Loucy (cell line): ENCODE results near the gene CCDC148.

Experiments
- H2AFZ ChIP-seq: fragments of 200-600 bp; sonication (generic); 2 replicates; pipeline ENCODE4 v1.6.0; 2016; ENCODE audit warnings: antibody characterized with exemption, mild to moderate bottlenecking, low read length, moderate library complexity
- H3F3A ChIP-seq: fragments of 200-600 bp; 2 replicates; pipeline ENCODE4 v1.6.0; 2016; ENCODE audit warnings: antibody characterized with exemption, low read depth, mild to moderate bottlenecking
- H3K27me3 ChIP-seq: fragments of 200-600 bp; sonication (generic); 2 replicates; pipeline ENCODE4 v1.6.1; 2014; ENCODE audit warnings: low read length, mild to moderate bottlenecking; ENCODE audit not compliant: insufficient read depth, poor library complexity, severe bottlenecking
- H3K36me3 ChIP-seq: fragments of 200-600 bp; sonication (generic); 2 replicates; pipeline ENCODE4 v1.6.1; 2016; ENCODE audit warnings: low read length; ENCODE audit not compliant: insufficient read depth
- H3K4me1 ChIP-seq: fragments of 200-600 bp; sonication (generic); 2 replicates; pipeline ENCODE4 v1.5.1; 2014; ENCODE audit warnings: low read length, mild to moderate bottlenecking; ENCODE audit not compliant: insufficient read depth, poor library complexity, severe bottlenecking
- H3K4me2 ChIP-seq: fragments of 200-600 bp; sonication (generic); 2 replicates; pipeline ENCODE4 v1.6.0; 2014; ENCODE audit warnings: antibody characterized with exemption, low read length, low read depth, mild to moderate bottlenecking; ENCODE audit not compliant: poor library complexity, severe bottlenecking
- H3K4me3 ChIP-seq: fragments of 200-600 bp; sonication (generic); 2 replicates; pipeline ENCODE4 v1.5.1; 2014; ENCODE audit warnings: low read length, mild to moderate bottlenecking, mixed read lengths; ENCODE audit not compliant: poor library complexity, severe bottlenecking
- H3K79me2 ChIP-seq: fragments of 200-600 bp; sonication (generic); 2 replicates; pipeline ENCODE4 v1.6.1; 2014; ENCODE audit warnings: low read length; ENCODE audit not compliant: insufficient read depth
- H3K9ac ChIP-seq: fragments of 200-600 bp; sonication (generic); 2 replicates; pipeline ENCODE4 v1.6.0; 2014; ENCODE audit warnings: mild to moderate bottlenecking, low read depth, low read length, moderate library complexity; ENCODE audit not compliant: poor library complexity, severe bottlenecking
- H3K9me2 ChIP-seq: fragments of 200-600 bp; sonication (generic); replicated peaks from 2 replicates; pipeline ENCODE4 v1.6.1; 2016; ENCODE audit warnings: low read depth, low read length, mixed read lengths
- H3K9me3 ChIP-seq: fragments of 200-600 bp; sonication (generic); 2 replicates; pipeline ENCODE4 v1.6.1; 2014; ENCODE audit warnings: mild to moderate bottlenecking, antibody characterized with exemption, low read length, low read depth; ENCODE audit not compliant: insufficient read depth
- H4K20me1 ChIP-seq: fragments of 200-600 bp; sonication (generic); 2 replicates; pipeline ENCODE4 v1.6.0; 2014; ENCODE audit warnings: antibody characterized with exemption, low read length, mild to moderate bottlenecking; ENCODE audit not compliant: insufficient read depth, poor library complexity, severe bottlenecking
- EZH2phosphoT487 ChIP-seq: fragments of 200-600 bp; IDR thresholded peaks from 2 replicates; pipeline ENCODE4 v1.6.1; 2018; ENCODE audit warnings: antibody characterized with exemption, mild to moderate bottlenecking, moderate library complexity, borderline replicate concordance
- TF ChIP-seq, protein P1 (sequence below): fragments of 200-600 bp; sonication (generic); conservative IDR thresholded peaks from 2 replicates; pipeline ENCODE4 v1.5.1; 2014; ENCODE audit warnings: mild to moderate bottlenecking, antibody characterized with exemption, low read length

Gene CCDC148

DNA sequence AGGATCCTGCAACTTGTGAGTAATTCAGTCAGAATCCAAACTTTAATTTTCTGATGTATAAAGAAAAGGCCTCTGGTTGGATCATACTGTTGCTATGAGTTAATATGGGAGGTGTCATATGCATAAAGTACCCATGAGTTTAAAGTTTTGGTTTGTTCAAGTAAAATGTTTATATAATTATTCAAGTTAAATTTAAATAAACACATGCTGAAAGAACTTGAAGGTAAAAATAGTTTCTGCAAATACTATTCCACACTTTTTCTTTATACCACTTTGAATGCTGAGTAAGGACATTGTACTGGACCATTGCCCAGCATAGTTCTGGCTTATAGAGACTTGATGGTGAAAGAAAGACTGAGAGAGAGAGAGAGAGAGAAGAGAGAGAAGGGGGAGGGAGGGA lies 30.9 kb upstream of the CCDC148 start:
- TF ChIP-seq, protein P1, sequence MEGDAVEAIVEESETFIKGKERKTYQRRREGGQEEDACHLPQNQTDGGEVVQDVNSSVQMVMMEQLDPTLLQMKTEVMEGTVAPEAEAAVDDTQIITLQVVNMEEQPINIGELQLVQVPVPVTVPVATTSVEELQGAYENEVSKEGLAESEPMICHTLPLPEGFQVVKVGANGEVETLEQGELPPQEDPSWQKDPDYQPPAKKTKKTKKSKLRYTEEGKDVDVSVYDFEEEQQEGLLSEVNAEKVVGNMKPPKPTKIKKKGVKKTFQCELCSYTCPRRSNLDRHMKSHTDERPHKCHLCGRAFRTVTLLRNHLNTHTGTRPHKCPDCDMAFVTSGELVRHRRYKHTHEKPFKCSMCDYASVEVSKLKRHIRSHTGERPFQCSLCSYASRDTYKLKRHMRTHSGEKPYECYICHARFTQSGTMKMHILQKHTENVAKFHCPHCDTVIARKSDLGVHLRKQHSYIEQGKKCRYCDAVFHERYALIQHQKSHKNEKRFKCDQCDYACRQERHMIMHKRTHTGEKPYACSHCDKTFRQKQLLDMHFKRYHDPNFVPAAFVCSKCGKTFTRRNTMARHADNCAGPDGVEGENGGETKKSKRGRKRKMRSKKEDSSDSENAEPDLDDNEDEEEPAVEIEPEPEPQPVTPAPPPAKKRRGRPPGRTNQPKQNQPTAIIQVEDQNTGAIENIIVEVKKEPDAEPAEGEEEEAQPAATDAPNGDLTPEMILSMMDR = no peak
- TF ChIP-seq EZH2phosphoT487 = no peak
- Histone ChIP-seq H3K9me3 (no peaks in the 10 kb centered on the region), H3K27me3 (no peaks in the 10 kb centered on the region), H3K4me1 (peaks cover 6% of the 10 kb centered on the region), H4K20me1 (peaks cover 4% of the 10 kb centered on the region), H3K36me3 (no peaks in the 10 kb centered on the region), H2AFZ (no peak overlapping the region), H3K9me2 (no peaks in the 10 kb centered on the region), H3K4me2 (no peak overlapping the region), H3K4me3 (no peak overlapping the region), H3K9ac (no peak overlapping the region), H3K79me2 (peaks cover 27% of the 10 kb centered on the region; the same call in 1 of the 2 replicates), H3F3A (no peaks in the 10 kb centered on the region)

GRCh38 chr2:158486970-158487325 lies 30.4 kb upstream of the CCDC148 start:
- Histone ChIP-seq H3K79me2 (peaks cover 23% of the 10 kb centered on the region; the same call in 1 of the 2 replicates), H3K36me3 (no peaks in the 10 kb centered on the region), H3K9me2 (no peaks in the 10 kb centered on the region), H3F3A (no peaks in the 10 kb centered on the region), H4K20me1 (peaks cover 4% of the 10 kb centered on the region), H3K4me3 (no peak overlapping the region), H2AFZ (no peak overlapping the region), H3K9me3 (no peaks in the 10 kb centered on the region), H3K9ac (no peak overlapping the region), H3K4me2 (no peak overlapping the region), H3K27me3 (no peaks in the 10 kb centered on the region), H3K4me1 (peaks cover 6% of the 10 kb centered on the region)
- TF ChIP-seq, protein P1 = no peak
- TF ChIP-seq EZH2phosphoT487 = no peak

DNA sequence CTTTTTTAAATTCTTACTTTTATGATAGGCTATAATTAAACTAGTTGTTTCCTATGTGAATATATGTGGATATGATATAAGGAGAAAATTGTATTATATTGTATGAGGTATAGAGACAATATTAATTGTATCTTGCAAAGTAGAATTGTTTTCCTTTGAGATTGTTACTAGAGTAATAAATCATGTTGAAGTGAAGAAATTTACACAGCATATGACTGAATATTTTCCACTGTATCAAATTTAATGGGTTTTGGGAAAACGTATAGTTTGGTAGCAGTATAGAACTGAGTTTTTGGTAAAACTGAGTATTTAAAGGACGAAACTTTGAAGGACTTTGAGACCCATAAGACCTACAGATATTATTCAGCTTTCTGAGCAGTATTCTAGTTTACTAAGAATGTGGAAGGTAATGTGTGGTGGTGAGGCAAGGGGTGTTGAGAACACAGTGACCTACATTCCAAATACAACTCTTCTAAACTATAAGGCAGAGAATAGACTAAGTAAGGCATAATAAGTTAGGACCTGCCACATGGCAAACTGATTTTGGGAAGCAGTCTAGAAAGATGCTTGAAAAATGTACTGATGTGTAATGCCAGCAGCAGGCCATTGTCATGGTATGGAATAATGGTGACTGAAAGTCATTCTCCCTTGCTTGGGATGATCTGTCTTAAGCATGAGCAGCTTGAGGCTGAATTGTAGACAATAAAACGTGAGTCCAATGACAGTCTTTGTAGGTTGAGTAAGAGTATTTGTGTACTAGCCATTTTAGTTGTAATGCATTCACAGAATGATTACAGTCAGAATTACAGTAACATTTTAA lies 29.8 kb upstream of the CCDC148 start:
- Histone ChIP-seq H3K9me3 (no peaks in the 10 kb centered on the region), H3K79me2 (peaks cover 19% of the 10 kb centered on the region; the same call in 1 of the 2 replicates), H3K36me3 (no peaks in the 10 kb centered on the region), H2AFZ (no peak overlapping the region), H3K4me1 (peaks cover 6% of the 10 kb centered on the region), H3F3A (no peaks in the 10 kb centered on the region), H3K4me2 (no peak overlapping the region), H3K27me3 (no peaks in the 10 kb centered on the region), H3K9me2 (no peaks in the 10 kb centered on the region), H3K4me3 (no peak overlapping the region), H3K9ac (no peak overlapping the region), H4K20me1 (peaks cover 4% of the 10 kb centered on the region)
- TF ChIP-seq, protein P1 = no peak
- TF ChIP-seq EZH2phosphoT487 = no peak
